ENCODE measurements around the gene CABYR. TPM values are rescaled to one million over a fixed set of nuclear protein-coding genes. Genes with fewer than 3 reads are reported as not detected.

Gene CABYR
- total and polyA plus RNA-seq, 8 donors, result 0.73 to 9.4 (median 2.6) TPM; not detected in 3

- 75 to 98% (median 86%) methylated on average over 1 of the region's 1 CpG for WGBS, 5 donors
- no peaks in the 10 kb centered on the region for H3K9me3 ChIP-seq
- H3K27me3 ChIP-seq, result no peaks in the 10 kb centered on the region
- peaks cover 0 to 7% (median 6%) of the 10 kb centered on the region in 4 donors for H3K36me3 ChIP-seq
- TF ChIP-seq POLR2A (IDR thresholded peaks at IDR 0.05) (no peak), POLR2AphosphoS5 (IDR thresholded peaks at IDR 0.05) (no peak), EP300 (IDR thresholded peaks at IDR 0.05) (no peak)
- TF ChIP-seq, protein P1, sequence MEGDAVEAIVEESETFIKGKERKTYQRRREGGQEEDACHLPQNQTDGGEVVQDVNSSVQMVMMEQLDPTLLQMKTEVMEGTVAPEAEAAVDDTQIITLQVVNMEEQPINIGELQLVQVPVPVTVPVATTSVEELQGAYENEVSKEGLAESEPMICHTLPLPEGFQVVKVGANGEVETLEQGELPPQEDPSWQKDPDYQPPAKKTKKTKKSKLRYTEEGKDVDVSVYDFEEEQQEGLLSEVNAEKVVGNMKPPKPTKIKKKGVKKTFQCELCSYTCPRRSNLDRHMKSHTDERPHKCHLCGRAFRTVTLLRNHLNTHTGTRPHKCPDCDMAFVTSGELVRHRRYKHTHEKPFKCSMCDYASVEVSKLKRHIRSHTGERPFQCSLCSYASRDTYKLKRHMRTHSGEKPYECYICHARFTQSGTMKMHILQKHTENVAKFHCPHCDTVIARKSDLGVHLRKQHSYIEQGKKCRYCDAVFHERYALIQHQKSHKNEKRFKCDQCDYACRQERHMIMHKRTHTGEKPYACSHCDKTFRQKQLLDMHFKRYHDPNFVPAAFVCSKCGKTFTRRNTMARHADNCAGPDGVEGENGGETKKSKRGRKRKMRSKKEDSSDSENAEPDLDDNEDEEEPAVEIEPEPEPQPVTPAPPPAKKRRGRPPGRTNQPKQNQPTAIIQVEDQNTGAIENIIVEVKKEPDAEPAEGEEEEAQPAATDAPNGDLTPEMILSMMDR (IDR thresholded peaks at IDR 0.05), result no peak
- H3K4me3 ChIP-seq, result no peak overlapping the region
- no peak for DNase-seq
- no peak overlapping the region for H3K27ac ChIP-seq
- intact Hi-C loops (cut with DNase I; ENCODE audit: low total_unique reads), result no loop called here
- peaks cover 0 to 11% (median 7%) of the 10 kb centered on the region in 4 donors for H3K4me1 ChIP-seq
Observed at GRCh38 chr18:24187689-24188088, 48.8 kb downstream of the CABYR start.

DNA sequence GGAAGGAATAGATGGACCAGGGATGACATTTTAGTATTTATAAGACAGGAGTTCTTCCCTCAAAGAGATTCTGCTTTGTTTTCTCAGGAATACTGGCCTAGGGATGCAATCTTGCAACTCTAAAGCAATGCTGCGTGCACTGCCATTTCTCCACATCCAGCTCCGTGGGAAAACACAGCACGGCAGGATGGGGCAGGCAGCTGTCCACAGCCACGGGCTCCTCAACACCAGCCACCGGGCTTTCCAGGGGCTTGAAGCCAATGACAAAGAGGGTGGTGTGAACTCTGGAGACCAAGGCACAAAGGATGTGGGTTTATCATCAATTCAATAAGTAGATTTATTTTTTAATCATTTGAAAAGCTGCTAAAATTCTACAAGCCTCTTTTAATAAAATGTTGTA lies 49.3 kb downstream of the CABYR start:
- Histone ChIP-seq H3K36me3 (peaks cover 0 to 7% (median 6%) of the 10 kb centered on the region in 4 donors), H3K4me3 (no peak overlapping the region), H3K9me3 (no peaks in the 10 kb centered on the region), H3K27me3 (no peaks in the 10 kb centered on the region), H3K27ac (no peak overlapping the region), H3K4me1 (peaks cover 0 to 11% (median 7%) of the 10 kb centered on the region in 4 donors)
- no peak for TF ChIP-seq EP300 (IDR thresholded peaks at IDR 0.05)
- DNase-seq, result no peak
- WGBS, 5 donors, result 73 to 87% (median 84%) methylated on average over 5 of the region's 5 CpGs
- intact Hi-C loops (cut with DNase I; ENCODE audit: low total_unique reads), result no loop called here

DNA sequence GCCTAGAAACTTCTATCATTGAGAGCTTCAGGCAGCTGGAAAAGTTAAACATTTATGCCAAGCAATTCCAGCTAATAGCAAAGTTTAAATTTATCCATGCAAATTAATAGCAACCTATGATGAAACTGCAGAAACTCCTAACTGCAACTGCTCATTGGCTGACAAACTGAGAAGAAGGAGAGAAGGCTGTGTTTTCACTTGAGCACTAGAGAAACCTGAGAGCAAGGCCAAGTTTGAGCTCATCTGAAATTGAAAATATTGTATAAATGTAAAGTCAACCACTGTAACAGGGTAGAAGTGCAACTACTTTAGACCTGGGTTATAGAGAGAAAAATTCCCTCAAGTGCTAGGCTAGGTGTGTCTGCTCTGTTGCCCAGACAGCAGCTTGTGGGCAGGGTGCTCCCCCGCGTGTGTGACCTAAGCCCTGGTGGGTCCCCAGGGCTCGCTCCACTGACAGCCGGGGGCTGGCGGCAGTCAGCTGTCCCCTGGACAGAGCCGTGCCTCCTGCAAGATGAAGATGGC lies 50.2 kb downstream of the CABYR start:
- no peaks in the 10 kb centered on the region for H3K9me3 ChIP-seq
- peaks cover 0 to 11% (median 7%) of the 10 kb centered on the region in 4 donors for H3K4me1 ChIP-seq
- DNase-seq, result peak in 1 of 2 donors; percentile 49
- WGBS, 5 donors, result 63 to 77% (median 74%) methylated on average over 6 of the region's 6 CpGs
- TF ChIP-seq EP300 (IDR thresholded peaks at IDR 0.05) (no peak), POLR2A (IDR thresholded peaks at IDR 0.05) (no peak), POLR2AphosphoS5 (IDR thresholded peaks at IDR 0.05) (no peak)
- TF ChIP-seq, protein P1 (IDR thresholded peaks at IDR 0.05), result no peak
- peaks cover 0 to 7% (median 6%) of the 10 kb centered on the region in 4 donors for H3K36me3 ChIP-seq
- intact Hi-C loops (cut with DNase I; ENCODE audit: low total_unique reads), result no loop called here
- H3K27ac ChIP-seq, result peak overlapping the region in 1 of 5 donors; percentile 13
- H3K4me3 ChIP-seq, result no peak overlapping the region
- no peaks in the 10 kb centered on the region for H3K27me3 ChIP-seq

- no peak for DNase-seq
- no peak for TF ChIP-seq POLR2A (IDR thresholded peaks at IDR 0.05)
- no peak for TF ChIP-seq POLR2AphosphoS5 (IDR thresholded peaks at IDR 0.05)
- TF ChIP-seq, protein P1 (IDR thresholded peaks at IDR 0.05), result no peak
- no peak for TF ChIP-seq EP300 (IDR thresholded peaks at IDR 0.05)
Observed at GRCh38 chr18:24189664-24190346, 50.9 kb downstream of the CABYR start.

GRCh38 chr18:24190590-24190989 lies 51.7 kb downstream of the CABYR start:
- TF ChIP-seq, protein P1 (IDR thresholded peaks at IDR 0.05), result no peak
- TF ChIP-seq POLR2AphosphoS5 (IDR thresholded peaks at IDR 0.05), result no peak
- TF ChIP-seq POLR2A (IDR thresholded peaks at IDR 0.05), result no peak
- no peak for TF ChIP-seq EP300 (IDR thresholded peaks at IDR 0.05)
- no peak for DNase-seq
- H3K27ac ChIP-seq, result no peak overlapping the region
- peaks cover 0 to 11% (median 7%) of the 10 kb centered on the region in 4 donors for H3K4me1 ChIP-seq
- H3K36me3 ChIP-seq, result peaks cover 0 to 15% (median 8%) of the 10 kb centered on the region in 4 donors
- intact Hi-C loops (cut with DNase I; ENCODE audit: low total_unique reads), result no loop called here
- H3K27me3 ChIP-seq, result no peaks in the 10 kb centered on the region
- WGBS, 5 donors, result 76 to 83% (median 78%) methylated on average over 2 of the region's 2 CpGs
- H3K9me3 ChIP-seq, result no peaks in the 10 kb centered on the region
- H3K4me3 ChIP-seq, result no peak overlapping the region

More at GRCh38 chr18:24189664-24190346, 50.9 kb downstream of the CABYR start:
- no peak overlapping the region for H3K27ac ChIP-seq
- H3K36me3 ChIP-seq, result peaks cover 0 to 12% (median 6%) of the 10 kb centered on the region in 4 donors
- intact Hi-C loops (cut with DNase I; ENCODE audit: low total_unique reads), result no loop called here
- 93 to 96% (median 94%) methylated on average over 15 of the region's 15 CpGs for whole genome bisulfite sequencing, 5 donors
- H3K27me3 ChIP-seq, result no peaks in the 10 kb centered on the region
- no peak overlapping the region for H3K4me3 ChIP-seq
- H3K9me3 ChIP-seq, result no peaks in the 10 kb centered on the region
- H3K4me1 ChIP-seq, result peaks cover 0 to 11% (median 7%) of the 10 kb centered on the region in 4 donors

Data from stomach (tissue), 9 donors.